SU-DHL-6 (cell line): Measurements from ENCODE around the gene APLP1.

Experiments used
- CTCF ChIP-seq: fragments of 200-600 bp; sonication (generic); IDR thresholded peaks from one replicate; pipeline ENCODE4 v1.5.1; 2017; ENCODE audit warnings: antibody characterized with exemption, mild to moderate bottlenecking, low read length, moderate library complexity; ENCODE audit not compliant: insufficient read depth, poor library complexity, severe bottlenecking
- EZH2phosphoT487 ChIP-seq: fragments of 200-600 bp; sonication (generic), shearing (Covaris generic); conservative IDR thresholded peaks from 2 replicates; pipeline ENCODE4 v1.6.1; 2018; ENCODE audit warnings: mild to moderate bottlenecking, antibody characterized with exemption, low read length, moderate library complexity, mixed read lengths

- TF ChIP-seq CTCF (no peak), EZH2phosphoT487 (no peak)
Measured at GRCh38 chr19:35921012-35921411, 52.6 kb downstream of the APLP1 start.
